Activated naive CD8-positive, alpha-beta T cell treated with anti-CD3 and anti-CD28 coated beads, Interleukin-2, amount 10 ng/mL, durations not matched to agents 7 days and 5 days (primary cell): Measurements from ENCODE around the gene SALL1. TPM values are rescaled to one million over a fixed set of nuclear protein-coding genes. Genes with fewer than 3 reads are reported as not detected.

ENCODE experiments used
- ATAC-seq: fragments of 150-1000 bp; cut with Tn5 transposase; one replicate; pipeline ENCODE4 v1.10.0; 2021; ENCODE audit warnings: low read depth, moderate library complexity
- POLR2A ChIA-PET: fragments of 350-600 bp; sonication (Branson Sonifier 250); formaldehyde crosslinking; loops from one replicate; lab custom pipeline; 2021; ENCODE audit warnings: antibody characterized with exemption; lab: Charles Lee
- DNase-seq: peaks from one replicate; pipeline ENCODE4 v3.0.0; 2021
- H3K27ac Mint-ChIP-seq: one replicate; pipeline ENCODE4 v1.8.0; 2022; ENCODE audit warnings: mild to moderate bottlenecking, mixed read lengths
- H3K27me3 Mint-ChIP-seq: one replicate; pipeline ENCODE4 v1.8.0; 2022; ENCODE audit warnings: mild to moderate bottlenecking, moderate library complexity, mixed read lengths
- H3K36me3 Mint-ChIP-seq: one replicate; pipeline ENCODE4 v1.8.0; 2021; ENCODE audit warnings: mild to moderate bottlenecking, mixed read lengths
- H3K4me1 Mint-ChIP-seq: one replicate; pipeline ENCODE4 v1.8.0; 2021; ENCODE audit warnings: mixed read lengths
- H3K4me3 Mint-ChIP-seq: one replicate; pipeline ENCODE4 v1.8.0; 2022; ENCODE audit warnings: mild to moderate bottlenecking, moderate library complexity, mixed read lengths
- H3K9me3 Mint-ChIP-seq: one replicate; pipeline ENCODE4 v1.8.0; 2021; ENCODE audit warnings: mixed read lengths
- total RNA-seq, 2 experiments: library from RNA; stranded (reverse); gene quantifications; one replicate each; pipeline ENCODE4 v1.2.3, GENCODE V29; 2021

The SALL1 gene
- not detected for total RNA-seq

GRCh38 chr16:51150888-51151320 lies at the start of gene SALL1:
TSS of gene SALL1 (minus strand) at chr16:51151270. CDS start at chr16:51151241, 29 bp downstream.
- DNase-seq (no peak), ATAC-seq (no peak)
- Mint-ChIP-seq H3K9me3 (peaks cover 7% of the 10 kb centered on the region), H3K27me3 (peaks cover 78% of the 10 kb centered on the region), H3K27ac (no peak within 1 kb of the TSS), H3K4me3 (no peak within 1 kb of the TSS), H3K36me3 (peaks cover 5% of the 10 kb centered on the region), H3K4me1 (peaks cover 4% of the 10 kb centered on the region)
- POLR2A ChIA-PET = no interaction called here

DNA sequence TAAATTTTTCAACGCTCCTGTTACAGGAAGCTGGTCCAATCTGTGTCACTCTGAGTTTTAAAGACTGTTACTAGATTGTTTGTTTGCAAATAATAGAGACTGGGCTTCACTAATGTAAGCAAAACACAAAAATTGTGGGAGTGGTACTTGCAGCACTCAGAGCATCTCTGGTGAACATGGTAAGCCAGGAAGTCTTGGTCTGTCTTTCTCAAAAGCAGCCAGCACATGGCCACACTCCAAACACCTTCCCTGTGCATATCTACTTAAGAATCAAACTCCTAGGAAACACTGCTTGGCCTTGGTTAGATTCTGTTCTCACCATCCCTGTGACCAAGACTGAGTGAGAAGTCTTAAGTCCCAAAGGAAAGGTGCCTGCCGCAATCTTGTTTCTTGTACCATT lies 49.7 kb upstream of the SALL1 start:
- Mint-ChIP-seq H3K27ac (no peak overlapping the region), H3K36me3 (no peaks in the 10 kb centered on the region), H3K27me3 (no peaks in the 10 kb centered on the region), H3K4me3 (no peak overlapping the region), H3K9me3 (peaks cover 12% of the 10 kb centered on the region), H3K4me1 (no peaks in the 10 kb centered on the region)
- DNase-seq = no peak
- no peak for ATAC-seq
- POLR2A ChIA-PET = no interaction called here

DNA sequence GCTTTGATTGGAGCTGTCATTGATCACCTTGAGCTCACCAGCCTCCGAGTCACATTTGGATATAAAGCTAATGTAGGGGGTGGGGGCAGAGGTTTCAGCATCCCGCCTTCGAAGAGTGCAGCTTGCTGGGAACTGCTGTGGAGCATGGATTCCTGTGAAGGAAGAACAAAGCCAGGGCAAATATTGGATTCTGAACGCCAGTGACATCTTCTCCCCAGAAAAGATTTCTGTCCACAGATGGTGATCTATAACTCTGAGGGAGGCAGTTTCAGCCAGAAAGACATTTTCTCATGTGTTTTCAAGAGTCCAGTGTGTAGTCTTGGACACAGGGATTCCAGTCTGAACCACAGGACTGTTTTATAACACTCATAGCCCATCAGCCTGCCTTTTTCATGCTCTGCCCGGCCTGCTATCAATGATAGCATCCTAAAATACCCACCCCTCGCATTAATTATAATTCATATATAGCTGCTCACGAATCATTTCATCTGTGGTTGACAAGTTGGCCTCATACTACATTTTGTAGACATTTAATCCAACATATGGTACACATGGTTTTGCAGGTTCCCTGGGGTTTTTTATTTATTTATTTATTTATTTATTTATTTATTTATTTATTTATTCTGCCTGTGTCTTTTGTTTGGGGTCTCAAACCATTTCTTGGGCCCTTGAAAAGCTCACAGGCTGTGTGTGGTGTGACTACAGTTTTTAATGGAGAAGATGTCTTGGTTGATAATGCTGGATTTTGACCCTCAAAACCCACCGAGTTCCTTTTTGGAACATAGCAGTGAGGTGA lies 47.1 kb upstream of the SALL1 start:
- no peak overlapping the region for H3K27ac Mint-ChIP-seq
- no peaks in the 10 kb centered on the region for H3K4me1 Mint-ChIP-seq
- POLR2A ChIA-PET = no interaction called here
- DNase-seq (no peak), ATAC-seq (no peak)
- H3K4me3 Mint-ChIP-seq = no peak overlapping the region
- H3K9me3 Mint-ChIP-seq = peaks cover 7% of the 10 kb centered on the region
- no peaks in the 10 kb centered on the region for H3K27me3 Mint-ChIP-seq
- no peaks in the 10 kb centered on the region for H3K36me3 Mint-ChIP-seq

DNA sequence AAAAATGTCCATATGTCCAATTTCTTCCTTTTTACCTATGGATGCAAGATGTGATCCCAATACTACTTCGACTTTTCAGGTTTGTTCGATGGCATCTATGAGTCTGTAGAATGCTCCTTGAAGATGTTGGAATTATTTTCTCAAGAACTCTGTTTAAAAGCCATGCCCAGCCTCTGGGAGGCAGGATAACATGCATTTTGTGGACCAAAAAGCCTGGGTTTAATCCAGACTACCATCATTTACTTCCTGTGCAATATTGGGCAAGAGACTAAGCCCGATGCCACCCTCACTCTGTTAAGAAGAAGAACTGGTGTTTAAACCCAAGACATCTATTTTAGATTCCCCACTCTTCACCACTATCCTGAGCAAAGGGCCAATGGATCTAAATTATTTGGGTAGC lies 42.8 kb upstream of the SALL1 start:
- Mint-ChIP-seq H3K4me3 (no peak overlapping the region), H3K36me3 (no peaks in the 10 kb centered on the region), H3K9me3 (no peaks in the 10 kb centered on the region), H3K27me3 (no peaks in the 10 kb centered on the region), H3K4me1 (no peaks in the 10 kb centered on the region), H3K27ac (no peak overlapping the region)
- ATAC-seq (no peak), DNase-seq (no peak)
- POLR2A ChIA-PET = no interaction called here

DNA sequence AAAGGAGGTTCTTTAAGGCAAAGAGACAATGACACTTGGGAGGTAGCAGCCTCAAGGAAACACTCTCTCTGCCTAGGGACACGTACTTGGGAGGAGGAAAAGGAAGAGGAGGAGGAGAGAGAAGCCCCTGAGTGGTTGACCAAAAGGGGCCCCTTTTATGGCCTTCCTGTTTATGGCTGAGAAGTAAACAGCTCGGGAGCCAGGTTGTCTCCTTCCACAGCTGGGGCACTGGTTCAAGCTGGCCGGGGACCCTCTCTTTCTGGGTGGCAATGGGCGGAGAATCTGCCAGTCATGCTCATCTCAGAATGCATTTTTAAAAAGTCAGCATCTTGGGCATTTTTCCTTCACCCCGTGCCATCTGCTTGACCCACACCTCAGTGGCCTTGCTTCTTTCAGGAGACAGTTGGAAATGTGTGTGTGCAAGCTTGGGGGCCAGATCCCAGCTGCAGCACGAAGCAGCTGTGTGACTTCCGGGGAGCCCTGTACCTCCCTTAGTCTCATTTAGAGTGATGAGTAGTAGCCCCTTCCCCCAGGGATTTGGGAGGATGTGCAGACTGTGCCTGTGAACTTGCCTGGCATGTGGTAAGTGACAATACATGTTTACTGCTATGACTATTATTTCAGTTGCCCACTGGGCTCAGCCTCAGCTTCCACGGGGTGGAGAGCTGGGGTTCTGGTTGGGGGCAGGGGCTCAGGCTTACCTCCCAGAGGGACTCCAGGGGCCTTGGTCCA lies 33.8 kb upstream of the SALL1 start:
- Mint-ChIP-seq H3K27ac (no peak overlapping the region), H3K4me3 (no peak overlapping the region), H3K27me3 (no peaks in the 10 kb centered on the region), H3K4me1 (no peaks in the 10 kb centered on the region), H3K9me3 (no peaks in the 10 kb centered on the region), H3K36me3 (no peaks in the 10 kb centered on the region)
- no peak for DNase-seq
- no peak for ATAC-seq
- POLR2A ChIA-PET = no interaction called here

- POLR2A ChIA-PET = no interaction called here
Observed at GRCh38 chr16:51181503-51181811, 30.4 kb upstream of the SALL1 start.

GRCh38 chr16:51180719-51181502 lies 29.8 kb upstream of the SALL1 start:
- Mint-ChIP-seq H3K36me3 (no peaks in the 10 kb centered on the region), H3K4me3 (no peak overlapping the region), H3K27me3 (no peaks in the 10 kb centered on the region), H3K27ac (no peak overlapping the region), H3K4me1 (no peaks in the 10 kb centered on the region), H3K9me3 (no peaks in the 10 kb centered on the region)
- POLR2A ChIA-PET = no interaction called here
- ATAC-seq (no peak), DNase-seq (no peak)

More at GRCh38 chr16:51181503-51181811, 30.4 kb upstream of the SALL1 start:
- Mint-ChIP-seq H3K27me3 (no peaks in the 10 kb centered on the region), H3K4me1 (no peaks in the 10 kb centered on the region), H3K9me3 (no peaks in the 10 kb centered on the region), H3K4me3 (no peak overlapping the region), H3K27ac (no peak overlapping the region), H3K36me3 (no peaks in the 10 kb centered on the region)
- no peak for DNase-seq
- ATAC-seq = no peak

DNA sequence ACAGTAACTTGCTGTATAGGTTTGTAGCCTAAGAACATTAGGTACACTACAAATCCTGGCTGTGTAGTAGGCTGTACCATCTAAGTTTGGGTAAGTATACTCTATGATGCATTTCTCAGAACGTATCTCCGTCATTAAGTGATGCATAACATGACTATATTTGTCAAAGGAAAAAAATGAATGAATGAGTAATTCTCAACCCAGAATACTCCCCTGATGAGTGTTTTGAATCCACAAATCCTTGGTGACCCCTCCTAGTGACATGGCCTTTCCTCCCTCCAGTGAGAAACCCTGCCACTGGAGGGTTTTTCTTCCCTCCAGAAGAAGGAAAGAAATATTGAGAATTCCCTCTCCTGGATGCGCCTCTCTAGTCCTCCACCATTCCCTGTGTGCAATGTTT lies 24.0 kb upstream of the SALL1 start:
- no peaks in the 10 kb centered on the region for H3K27me3 Mint-ChIP-seq
- no peaks in the 10 kb centered on the region for H3K36me3 Mint-ChIP-seq
- no peaks in the 10 kb centered on the region for H3K4me1 Mint-ChIP-seq
- no peak overlapping the region for H3K4me3 Mint-ChIP-seq
- DNase-seq (no peak), ATAC-seq (no peak)
- H3K27ac Mint-ChIP-seq = no peak overlapping the region
- POLR2A ChIA-PET = no interaction called here
- H3K9me3 Mint-ChIP-seq = no peaks in the 10 kb centered on the region

GRCh38 chr16:51172368-51172767 lies 21.3 kb upstream of the SALL1 start:
- H3K4me1 Mint-ChIP-seq = no peaks in the 10 kb centered on the region
- H3K27me3 Mint-ChIP-seq = no peaks in the 10 kb centered on the region
- no peaks in the 10 kb centered on the region for H3K36me3 Mint-ChIP-seq
- no peak overlapping the region for H3K27ac Mint-ChIP-seq
- POLR2A ChIA-PET = no interaction called here
- no peak for ATAC-seq
- no peak for DNase-seq
- no peaks in the 10 kb centered on the region for H3K9me3 Mint-ChIP-seq
- H3K4me3 Mint-ChIP-seq = no peak overlapping the region

GRCh38 chr16:51168755-51169154 lies 17.7 kb upstream of the SALL1 start:
- DNase-seq (no peak), ATAC-seq (no peak)
- Mint-ChIP-seq H3K9me3 (no peaks in the 10 kb centered on the region), H3K36me3 (no peaks in the 10 kb centered on the region), H3K4me1 (no peaks in the 10 kb centered on the region), H3K4me3 (no peak overlapping the region), H3K27ac (no peak overlapping the region), H3K27me3 (no peaks in the 10 kb centered on the region)
- POLR2A ChIA-PET = no interaction called here

DNA sequence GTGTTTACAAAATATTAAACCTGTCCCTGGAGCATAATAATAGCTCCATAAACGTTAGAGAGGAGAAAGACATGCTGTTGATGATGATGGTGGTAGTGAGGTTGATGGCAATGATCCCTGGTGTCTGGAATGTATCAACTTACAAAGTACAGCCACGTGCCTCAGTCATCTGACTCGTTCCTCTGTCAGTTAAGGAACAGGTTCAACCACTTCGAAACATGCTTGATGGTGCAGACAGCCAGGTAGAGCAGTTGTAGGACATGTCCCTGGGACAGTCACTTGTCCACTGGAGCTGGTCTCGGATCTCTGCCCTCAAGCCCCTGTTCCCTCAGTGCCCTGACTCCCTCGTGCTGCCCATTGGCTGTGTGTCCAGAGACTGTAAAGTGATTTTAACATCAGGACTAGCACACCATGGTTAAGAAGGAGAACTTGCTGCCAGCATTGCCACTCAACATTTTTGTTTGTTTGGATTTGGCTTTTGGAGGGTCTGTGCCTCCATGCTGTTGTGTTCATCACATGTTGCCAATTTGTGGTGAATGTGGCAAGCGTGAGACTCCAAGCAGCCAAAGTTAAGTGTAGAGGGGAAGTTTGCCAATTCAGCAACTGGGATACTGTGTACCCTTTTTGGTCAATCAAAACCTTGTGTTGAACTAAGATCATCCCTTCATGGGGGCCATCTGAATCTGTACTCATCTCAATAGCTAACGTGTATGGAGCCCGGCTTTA lies 16.3 kb upstream of the SALL1 start:
- POLR2A ChIA-PET = no interaction called here
- no peak overlapping the region for H3K4me3 Mint-ChIP-seq
- ATAC-seq (no peak), DNase-seq (no peak)
- H3K27me3 Mint-ChIP-seq = no peaks in the 10 kb centered on the region
- no peak overlapping the region for H3K27ac Mint-ChIP-seq
- no peaks in the 10 kb centered on the region for H3K4me1 Mint-ChIP-seq
- H3K36me3 Mint-ChIP-seq = no peaks in the 10 kb centered on the region
- H3K9me3 Mint-ChIP-seq = no peaks in the 10 kb centered on the region

GRCh38 chr16:51166541-51166940 lies 15.5 kb upstream of the SALL1 start:
- DNase-seq (no peak), ATAC-seq (no peak)
- POLR2A ChIA-PET = no interaction called here
- Mint-ChIP-seq H3K4me3 (no peak overlapping the region), H3K27me3 (no peaks in the 10 kb centered on the region), H3K9me3 (no peaks in the 10 kb centered on the region), H3K4me1 (no peaks in the 10 kb centered on the region), H3K36me3 (no peaks in the 10 kb centered on the region), H3K27ac (no peak overlapping the region)

GRCh38 chr16:51166091-51166490 lies 15.0 kb upstream of the SALL1 start:
- no peak for ATAC-seq
- Mint-ChIP-seq H3K27me3 (no peaks in the 10 kb centered on the region), H3K9me3 (no peaks in the 10 kb centered on the region), H3K27ac (no peak overlapping the region), H3K36me3 (no peaks in the 10 kb centered on the region), H3K4me3 (no peak overlapping the region), H3K4me1 (no peaks in the 10 kb centered on the region)
- POLR2A ChIA-PET = no interaction called here
- DNase-seq = no peak
